HAP-1 (cell line): ENCODE measurements around the gene GRM3.

Experiments used
- DNase-seq, 2 experiments: peaks; one replicate each; pipeline ENCODE4 v3.0.0-alpha.2; 2016 to 2020; ENCODE audit warnings: low spot score in 2 of 2
- H3K27me3 ChIP-seq: fragments of 250-450 bp; sonication (Bioruptor Pico); 2 replicates; pipeline ENCODE4 v1.5.1; 2020; ENCODE audit warnings: low read depth, mild to moderate bottlenecking, moderate library complexity
- H3K36me3 ChIP-seq: fragments of 250-450 bp; sonication (Bioruptor Pico); replicated peaks from 2 replicates; pipeline ENCODE4 v1.5.1; 2020; ENCODE audit warnings: mild to moderate bottlenecking
- H3K4me1 ChIP-seq: fragments of 250-450 bp; sonication (Bioruptor Pico); 2 replicates; pipeline ENCODE4 v1.5.1; 2020; ENCODE audit warnings: mild to moderate bottlenecking
- H3K4me3 ChIP-seq: fragments of 250-450 bp; sonication (Bioruptor Pico); 2 replicates; pipeline ENCODE4 v1.5.1; 2020; ENCODE audit warnings: mild to moderate bottlenecking, moderate library complexity
- H3K9me3 ChIP-seq: fragments of 250-450 bp; sonication (Bioruptor Pico); 2 replicates; pipeline ENCODE4 v1.5.1; 2020; ENCODE audit warnings: mild to moderate bottlenecking, moderate library complexity
- in situ Hi-C: fragments of 300-500 bp; cut with MboI; formaldehyde crosslinking; loops from 3 replicates; pipeline ENCODE4 v1.14.3; 2020; ENCODE audit warnings: low sequenced_read_pairs, inconsistent platforms, mixed read lengths

GRM3 gene

GRCh38 chr7:86844608-86845007 is 200.9 kb downstream of the GRM3 start:
- no peaks in the 10 kb centered on the region for H3K36me3 ChIP-seq
- no peaks in the 10 kb centered on the region for H3K9me3 ChIP-seq
- H3K4me1 ChIP-seq, result no peaks in the 10 kb centered on the region
- no peak for DNase-seq
- H3K4me3 ChIP-seq, result no peak overlapping the region
- no peaks in the 10 kb centered on the region for H3K27me3 ChIP-seq
- in situ Hi-C loops, result no loop called here

- in situ Hi-C loops, result no loop called here
- no peak overlapping the region for H3K4me3 ChIP-seq
- H3K4me1 ChIP-seq, result no peaks in the 10 kb centered on the region
- no peaks in the 10 kb centered on the region for H3K9me3 ChIP-seq
- no peaks in the 10 kb centered on the region for H3K27me3 ChIP-seq
- DNase-seq, result no peak
- no peaks in the 10 kb centered on the region for H3K36me3 ChIP-seq
Measured at GRCh38 chr7:86846494-86847190, 202.9 kb downstream of the GRM3 start.

GRCh38 chr7:86848226-86848625 is 204.5 kb downstream of the GRM3 start:
- DNase-seq, result no peak
- H3K9me3 ChIP-seq, result no peaks in the 10 kb centered on the region
- H3K4me1 ChIP-seq, result no peaks in the 10 kb centered on the region
- no peaks in the 10 kb centered on the region for H3K36me3 ChIP-seq
- H3K4me3 ChIP-seq, result no peak overlapping the region
- H3K27me3 ChIP-seq, result no peaks in the 10 kb centered on the region
- in situ Hi-C loops, result no loop called here

GRCh38 chr7:86851566-86851965 is 207.9 kb downstream of the GRM3 start:
- in situ Hi-C loops, result no loop called here
- no peak for DNase-seq
- no peaks in the 10 kb centered on the region for H3K27me3 ChIP-seq
- no peaks in the 10 kb centered on the region for H3K36me3 ChIP-seq
- H3K4me1 ChIP-seq, result no peaks in the 10 kb centered on the region
- no peaks in the 10 kb centered on the region for H3K9me3 ChIP-seq
- H3K4me3 ChIP-seq, result no peak overlapping the region

- Histone ChIP-seq H3K4me1 (no peaks in the 10 kb centered on the region), H3K4me3 (no peak overlapping the region), H3K9me3 (no peaks in the 10 kb centered on the region), H3K36me3 (no peaks in the 10 kb centered on the region), H3K27me3 (no peaks in the 10 kb centered on the region)
- no peak for DNase-seq
- in situ Hi-C loops, result no loop called here
Measured at GRCh38 chr7:86863452-86863851, 219.7 kb downstream of the GRM3 start.

- Histone ChIP-seq H3K9me3 (no peaks in the 10 kb centered on the region), H3K27me3 (no peaks in the 10 kb centered on the region), H3K36me3 (no peaks in the 10 kb centered on the region), H3K4me1 (no peaks in the 10 kb centered on the region), H3K4me3 (no peak overlapping the region)
- in situ Hi-C loops, result no loop called here
- DNase-seq, result no peak
Measured at GRCh38 chr7:86867163-86867762, 223.6 kb downstream of the GRM3 start.

- no peaks in the 10 kb centered on the region for H3K36me3 ChIP-seq
- H3K9me3 ChIP-seq, result no peaks in the 10 kb centered on the region
- H3K4me1 ChIP-seq, result peaks cover 2% of the 10 kb centered on the region; the same call in 1 of the 2 replicates
- no peak overlapping the region for H3K4me3 ChIP-seq
- no peaks in the 10 kb centered on the region for H3K27me3 ChIP-seq
- no peak for DNase-seq
- in situ Hi-C loops, result no loop called here
Measured at GRCh38 chr7:86876146-86876545, 232.4 kb downstream of the GRM3 start.

- no peaks in the 10 kb centered on the region for H3K36me3 ChIP-seq
- no peaks in the 10 kb centered on the region for H3K27me3 ChIP-seq
- H3K4me1 ChIP-seq, result no peaks in the 10 kb centered on the region
- DNase-seq, result no peak
- H3K4me3 ChIP-seq, result no peak overlapping the region
- in situ Hi-C loops, result no loop called here
- no peaks in the 10 kb centered on the region for H3K9me3 ChIP-seq
Measured at GRCh38 chr7:86884152-86884551, 240.4 kb downstream of the GRM3 start.

GRCh38 chr7:86889501-86889900 is 245.8 kb downstream of the GRM3 start:
- Histone ChIP-seq H3K9me3 (no peaks in the 10 kb centered on the region), H3K4me3 (no peak overlapping the region), H3K27me3 (no peaks in the 10 kb centered on the region), H3K36me3 (no peaks in the 10 kb centered on the region), H3K4me1 (no peaks in the 10 kb centered on the region)
- in situ Hi-C loops, result no loop called here
- DNase-seq, result no peak

GRCh38 chr7:86898171-86898570 is 254.5 kb downstream of the GRM3 start:
- Histone ChIP-seq H3K9me3 (no peaks in the 10 kb centered on the region), H3K36me3 (no peaks in the 10 kb centered on the region), H3K4me1 (no peaks in the 10 kb centered on the region), H3K4me3 (no peak overlapping the region), H3K27me3 (peaks cover 6% of the 10 kb centered on the region; the same call in 1 of the 2 replicates)
- in situ Hi-C loops, result no loop called here
- DNase-seq, result no peak

- in situ Hi-C loops, result no loop called here
- Histone ChIP-seq H3K4me1 (no peaks in the 10 kb centered on the region), H3K27me3 (peaks cover 6% of the 10 kb centered on the region; the same call in 1 of the 2 replicates), H3K4me3 (no peak overlapping the region), H3K36me3 (no peaks in the 10 kb centered on the region), H3K9me3 (no peaks in the 10 kb centered on the region)
- DNase-seq, result no peak
Measured at GRCh38 chr7:86900886-86901285, 257.2 kb downstream of the GRM3 start.

- in situ Hi-C loops, result no loop called here
- H3K9me3 ChIP-seq, result no peaks in the 10 kb centered on the region
Measured at GRCh38 chr7:86904949-86905834, 261.5 kb downstream of the GRM3 start.

GRCh38 chr7:86908948-86909347 is 265.2 kb downstream of the GRM3 start:
- in situ Hi-C loops, result no loop called here
- Histone ChIP-seq H3K4me3 (no peak overlapping the region), H3K4me1 (no peaks in the 10 kb centered on the region), H3K36me3 (no peaks in the 10 kb centered on the region), H3K27me3 (no peaks in the 10 kb centered on the region), H3K9me3 (no peaks in the 10 kb centered on the region)
- peak in 1 of 2 experiments; percentile 20 for DNase-seq

More at GRCh38 chr7:86904949-86905834, 261.5 kb downstream of the GRM3 start:
- Histone ChIP-seq H3K4me1 (no peaks in the 10 kb centered on the region), H3K27me3 (peaks cover 3% of the 10 kb centered on the region; the same call in 1 of the 2 replicates), H3K4me3 (no peak overlapping the region), H3K36me3 (no peaks in the 10 kb centered on the region)
- DNase-seq, result peak; percentile 8 to 37

- Histone ChIP-seq H3K4me3 (no peak overlapping the region), H3K27me3 (no peaks in the 10 kb centered on the region), H3K9me3 (no peaks in the 10 kb centered on the region), H3K36me3 (no peaks in the 10 kb centered on the region), H3K4me1 (no peaks in the 10 kb centered on the region)
- in situ Hi-C loops, result no loop called here
- peak in 1 of 2 experiments; percentile 8 for DNase-seq
Measured at GRCh38 chr7:86911659-86912058, 267.9 kb downstream of the GRM3 start.
